H9 (cell line): ENCODE measurements around the gene RBFOX1. TPM values are rescaled to one million over a fixed set of nuclear protein-coding genes. Genes with fewer than 3 reads are reported as not detected.

Source experiments
- DNase-seq: peaks from one replicate; pipeline ENCODE4 v3.0.0-alpha.2; 2017
- H2AFZ ChIP-seq: one replicate; pipeline ENCODE4 v1.6.1; 2013; ENCODE audit warnings: mild to moderate bottlenecking, low read length, control low read depth, moderate library complexity
- H2AK5ac ChIP-seq: 2 replicates; pipeline ENCODE4 v1.6.1; 2013; ENCODE audit warnings: low read length, control low read depth, mixed read lengths; ENCODE audit not compliant: insufficient read length
- H2BK120ac ChIP-seq: one replicate; pipeline ENCODE4 v1.6.1; 2013; ENCODE audit warnings: low read depth, mild to moderate bottlenecking, low read length, control low read depth, inconsistent platforms; ENCODE audit not compliant: poor library complexity, severe bottlenecking
- H2BK12ac ChIP-seq: 2 replicates; pipeline ENCODE4 v1.6.1; 2013; ENCODE audit warnings: low read length, control low read depth, mixed read lengths, low read depth; ENCODE audit not compliant: insufficient read length
- H2BK15ac ChIP-seq: 2 replicates; pipeline ENCODE4 v1.6.1; 2013; ENCODE audit warnings: low read depth, low read length, control low read depth
- H2BK20ac ChIP-seq: one replicate; pipeline ENCODE4 v1.6.1; 2013; ENCODE audit warnings: low read depth, mild to moderate bottlenecking, low read length, control low read depth, inconsistent platforms; ENCODE audit not compliant: poor library complexity, severe bottlenecking
- H2BK5ac ChIP-seq: 2 replicates; pipeline ENCODE4 v1.6.1; 2013; ENCODE audit warnings: low read length, control low read depth, mixed read lengths; ENCODE audit not compliant: insufficient read length
- H3K14ac ChIP-seq: 2 replicates; pipeline ENCODE4 v1.6.1; 2013; ENCODE audit warnings: low read length, control low read depth; ENCODE audit not compliant: insufficient read depth
- H3K18ac ChIP-seq: 2 replicates; pipeline ENCODE4 v1.6.1; 2013; ENCODE audit warnings: low read depth, mild to moderate bottlenecking, mixed read lengths, low read length, control low read depth; ENCODE audit not compliant: insufficient read length
- H3K23ac ChIP-seq: 2 replicates; pipeline ENCODE4 v1.6.1; 2013; ENCODE audit warnings: low read length, control low read depth, mixed read lengths, low read depth; ENCODE audit not compliant: insufficient read length
- H3K23me2 ChIP-seq: 2 replicates; pipeline ENCODE4 v1.6.1; 2013; ENCODE audit warnings: low read depth, mild to moderate bottlenecking, mixed read lengths, low read length, control low read depth; ENCODE audit not compliant: insufficient read length, poor library complexity, severe bottlenecking
- H3K27ac ChIP-seq: 2 replicates; pipeline ENCODE4 v1.5.1; 2013; ENCODE audit warnings: low read length, control low read depth, mixed read lengths, low read depth; ENCODE audit not compliant: insufficient read length
- H3K27me3 ChIP-seq: 2 replicates; pipeline ENCODE4 v1.6.1; 2013; ENCODE audit warnings: low read length, control low read depth, inconsistent platforms; ENCODE audit not compliant: insufficient read depth
- H3K4ac ChIP-seq: 2 replicates; pipeline ENCODE4 v1.6.1; 2013; ENCODE audit warnings: low read depth, mild to moderate bottlenecking, control low read depth, inconsistent platforms, low read length, moderate library complexity
- H3K4me1 ChIP-seq: 2 replicates; pipeline ENCODE4 v1.6.1; 2013; ENCODE audit warnings: low read length, control low read depth, inconsistent platforms; ENCODE audit not compliant: insufficient read depth
- H3K4me2 ChIP-seq: 2 replicates; pipeline ENCODE4 v1.6.1; 2013; ENCODE audit warnings: low read length, control low read depth, mixed read lengths; ENCODE audit not compliant: insufficient read length, insufficient read depth
- H3K56ac ChIP-seq: 2 replicates; pipeline ENCODE4 v1.6.1; 2013; ENCODE audit warnings: low read depth, mild to moderate bottlenecking, mixed read lengths, low read length, control low read depth; ENCODE audit not compliant: insufficient read length
- H3K79me1 ChIP-seq: 2 replicates; pipeline ENCODE4 v1.6.1; 2013; ENCODE audit warnings: low read depth, mild to moderate bottlenecking, moderate library complexity, low read length, control low read depth, inconsistent platforms; ENCODE audit not compliant: insufficient read depth, poor library complexity, severe bottlenecking
- H3K79me2 ChIP-seq: 2 replicates; pipeline ENCODE4 v1.6.1; 2013; ENCODE audit warnings: low read length, control low read depth, inconsistent platforms; ENCODE audit not compliant: insufficient read depth
- H3K9ac ChIP-seq: 2 replicates; pipeline ENCODE4 v1.6.1; 2013; ENCODE audit warnings: low read length, control low read depth, mixed read lengths; ENCODE audit not compliant: insufficient read length; ENCODE audit errors: extremely low read depth
- H3K9me3 ChIP-seq: one replicate; pipeline ENCODE4 v1.6.1; 2013; ENCODE audit warnings: low read depth, low read length, inconsistent platforms; ENCODE audit not compliant: control insufficient read depth
- H3T11ph ChIP-seq: one replicate; pipeline ENCODE4 v1.6.1; 2013; ENCODE audit warnings: mild to moderate bottlenecking, low read length, control low read depth, inconsistent platforms
- H4K20me1 ChIP-seq: one replicate; pipeline ENCODE4 v1.6.1; 2013; ENCODE audit not compliant: control insufficient read depth, insufficient read length, insufficient read depth
- H4K5ac ChIP-seq: 2 replicates; pipeline ENCODE4 v1.6.1; 2013; ENCODE audit warnings: low read depth, mild to moderate bottlenecking, mixed read lengths, low read length, control low read depth; ENCODE audit not compliant: insufficient read length
- H4K8ac ChIP-seq: replicated peaks from 2 replicates; pipeline ENCODE4 v1.6.1; 2013; ENCODE audit warnings: low read length, control low read depth, mixed read lengths, low read depth; ENCODE audit not compliant: insufficient read length
- H4K91ac ChIP-seq: 2 replicates; pipeline ENCODE4 v1.6.1; 2013; ENCODE audit warnings: low read depth, mild to moderate bottlenecking, moderate library complexity, mixed read lengths, low read length, control low read depth; ENCODE audit not compliant: insufficient read length
- H3K27ac Mint-ChIP-seq, 3 experiments: 2 replicates in 2 of 3; 3 replicates in 1 of 3; pipeline ENCODE4 v1.8.0; 2020 to 2021; ENCODE audit warnings: mixed read lengths in 3 of 3, mild to moderate bottlenecking in 1 of 3, moderate library complexity in 1 of 3
- H3K27me3 Mint-ChIP-seq: 2 replicates; pipeline ENCODE4 v1.8.0; 2021; ENCODE audit warnings: low read depth, mild to moderate bottlenecking, moderate library complexity, mixed read lengths
- H3K36me3 Mint-ChIP-seq, 3 experiments: 2 replicates in 2 of 3; 3 replicates in 1 of 3; pipeline ENCODE4 v1.8.0; 2020 to 2021; ENCODE audit warnings: low read depth in 3 of 3, mixed read lengths in 3 of 3; ENCODE audit not compliant: insufficient read depth in 1 of 3
- H3K4me1 Mint-ChIP-seq, 2 experiments: 2 replicates each; pipeline ENCODE4 v1.8.0; 2020; ENCODE audit warnings: mixed read lengths in 2 of 2
- H3K4me3 Mint-ChIP-seq, 2 experiments: 2 replicates in 1 of 2; 3 replicates in 1 of 2; pipeline ENCODE4 v1.8.0; 2020 to 2021; ENCODE audit warnings: mild to moderate bottlenecking in 2 of 2, mixed read lengths in 2 of 2, moderate library complexity in 1 of 2
- H3K9me3 Mint-ChIP-seq, 2 experiments: 2 replicates in 1 of 2; 3 replicates in 1 of 2; pipeline ENCODE4 v1.8.0; 2020; ENCODE audit warnings: mild to moderate bottlenecking in 2 of 2, mixed read lengths in 2 of 2, moderate library complexity in 1 of 2
- CTCF ChIP-seq: fragments of 200-600 bp; sonication (generic); conservative IDR thresholded peaks from 3 replicates; pipeline ENCODE4 v1.8.0; 2021; ENCODE audit warnings: antibody characterized with exemption, mild to moderate bottlenecking
- WGBS: extraction: QIAGEN DNeasy Blood & Tissue Kit; methylation state at CpG from one replicate; pipeline ENCODE4 v1.1.7; 2013; ENCODE audit warnings: missing lambda C conversion rate, low lambda C conversion rate, mixed read lengths; ENCODE audit not compliant: insufficient read length; ENCODE audit errors: extremely low coverage; 5-methylcytosine and 5-hydroxymethylcytosine counted together
- total RNA-seq: library from RNA; stranded (reverse); gene quantifications from 2 replicates; pipeline ENCODE4 v1.2.1, GENCODE V29; 2021

The RBFOX1 gene
- total RNA-seq, 1 experiment from 2014 or later = 2.0 TPM

GRCh38 chr16:7517496-7517895 is 184.9 kb downstream of the RBFOX1 start:
- H4K5ac ChIP-seq = no peak overlapping the region
- peaks cover 0 to 5% of the 10 kb centered on the region in 2 experiments; a peak in 2 of 5 replicates for H3K9me3 Mint-ChIP-seq
- H3K23ac ChIP-seq = no peak overlapping the region
- WGBS = no CpG with 5 or more reads among the region's 2 CpGs
- no peak overlapping the region for H3T11ph ChIP-seq
- no peak overlapping the region for H2BK120ac ChIP-seq
- no peak overlapping the region; a peak in 2 of 7 replicates for H3K27ac Mint-ChIP-seq
- H3K4ac ChIP-seq = no peak overlapping the region
- no peaks in the 10 kb centered on the region for H3K79me1 ChIP-seq
- no peak overlapping the region for H3K4me3 Mint-ChIP-seq
- H3K23me2 ChIP-seq = no peaks in the 10 kb centered on the region
- DNase-seq = no peak
- no peak overlapping the region for H3K9ac ChIP-seq
- no peak overlapping the region for H3K27ac ChIP-seq
- no peaks in the 10 kb centered on the region for H3K9me3 ChIP-seq
- H4K8ac ChIP-seq = no peak overlapping the region
- H2BK5ac ChIP-seq = no peak overlapping the region
- H2AK5ac ChIP-seq = no peak overlapping the region
- no peak overlapping the region for H2BK12ac ChIP-seq
- H4K20me1 ChIP-seq = no peaks in the 10 kb centered on the region
- H3K18ac ChIP-seq = no peak overlapping the region
- no peak overlapping the region for H2BK15ac ChIP-seq
- no peak for TF ChIP-seq CTCF
- peaks cover 0 to 5% of the 10 kb centered on the region in 2 experiments; a peak in 2 of 4 replicates for H3K4me1 Mint-ChIP-seq
- no peak overlapping the region for H4K91ac ChIP-seq
- H3K79me2 ChIP-seq = no peaks in the 10 kb centered on the region
- no peak overlapping the region for H3K14ac ChIP-seq
- no peaks in the 10 kb centered on the region for H3K27me3 ChIP-seq
- H3K4me2 ChIP-seq = no peak overlapping the region
- no peaks in the 10 kb centered on the region; the same call in none of the 2 replicates for H3K27me3 Mint-ChIP-seq
- no peak overlapping the region for H2AFZ ChIP-seq
- peaks cover 0 to 8% (median 3%) of the 10 kb centered on the region in 3 experiments; a peak in 2 of 7 replicates for H3K36me3 Mint-ChIP-seq
- no peak overlapping the region for H3K56ac ChIP-seq
- no peaks in the 10 kb centered on the region for H3K4me1 ChIP-seq
- no peak overlapping the region for H2BK20ac ChIP-seq
